HG02970 (cell line): ENCODE results near the gene FOXD4.
"Not testable (repeated sequence)": the region's sequence is repeated elsewhere in the genome, so short reads cannot be mapped to it uniquely, and the experiment has no call there.

ENCODE experiments used
- ATAC-seq: cut with Tn5 transposase; IDR thresholded peaks from one replicate; pipeline ENCODE4 v1.9.1; 2021; ENCODE audit warnings: mild to moderate bottlenecking, moderate library complexity, moderate number of reproducible peaks; ENCODE audit not compliant: unreplicated experiment, low FRiP score

FOXD4 gene

DNA sequence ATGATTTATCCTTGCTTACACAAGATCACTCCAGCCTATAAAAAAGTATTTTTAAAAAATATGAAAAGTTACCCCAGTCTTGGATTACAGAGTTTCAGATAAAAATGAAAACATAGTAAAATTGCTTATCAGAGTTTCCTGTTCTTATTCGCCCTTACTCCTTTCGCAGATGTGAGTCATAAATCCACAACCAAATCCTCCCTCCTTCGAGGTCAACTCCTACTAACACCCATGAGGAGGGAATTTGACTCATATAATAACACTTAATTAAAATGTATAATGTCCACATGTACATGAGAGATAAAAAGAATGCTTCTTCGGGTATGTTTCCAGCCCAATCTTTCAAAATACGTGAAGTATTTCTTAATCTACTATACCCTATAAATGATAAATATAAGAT is 23.9 kb downstream of the FOXD4 start:
- not testable (repeated sequence) for ATAC-seq

DNA sequence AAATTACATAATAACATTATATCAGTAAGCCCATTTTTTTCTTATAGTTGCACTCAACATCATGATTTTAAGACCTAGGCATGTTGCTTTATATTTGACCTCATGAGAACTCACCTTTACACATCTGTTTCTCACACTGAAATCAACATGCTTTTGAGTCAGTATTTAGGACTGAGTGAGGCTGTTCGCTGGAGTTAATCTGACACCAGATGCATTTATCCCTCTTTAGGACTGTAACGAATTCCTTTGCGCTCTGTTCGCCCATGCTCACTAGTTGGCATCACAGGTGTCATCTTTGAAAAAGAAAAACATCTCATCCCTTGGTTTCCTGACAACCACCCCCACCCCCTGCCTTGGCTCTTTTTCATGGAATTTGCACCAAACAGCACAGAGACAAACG is 24.3 kb downstream of the FOXD4 start:
- ATAC-seq, result not testable (repeated sequence)

DNA sequence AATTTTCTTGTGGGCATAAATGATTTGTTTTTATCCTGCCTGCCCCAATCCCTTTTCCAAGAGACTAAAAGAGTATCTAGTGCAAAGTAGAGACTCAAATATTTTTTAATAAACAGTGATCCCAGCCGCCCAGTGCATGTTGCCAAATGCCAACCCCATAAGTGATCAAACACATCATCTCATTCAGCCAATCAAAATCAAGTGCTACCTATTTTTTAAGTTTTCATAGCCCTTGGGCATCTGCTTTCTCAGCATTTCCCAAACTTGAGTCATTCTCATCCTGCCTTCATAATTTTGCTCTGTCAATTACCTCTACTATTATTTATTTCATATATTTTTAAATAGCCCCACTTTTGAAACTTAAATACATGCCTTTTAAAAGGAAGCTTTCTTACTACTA is 27.4 kb downstream of the FOXD4 start:
- not testable (repeated sequence) for ATAC-seq

DNA sequence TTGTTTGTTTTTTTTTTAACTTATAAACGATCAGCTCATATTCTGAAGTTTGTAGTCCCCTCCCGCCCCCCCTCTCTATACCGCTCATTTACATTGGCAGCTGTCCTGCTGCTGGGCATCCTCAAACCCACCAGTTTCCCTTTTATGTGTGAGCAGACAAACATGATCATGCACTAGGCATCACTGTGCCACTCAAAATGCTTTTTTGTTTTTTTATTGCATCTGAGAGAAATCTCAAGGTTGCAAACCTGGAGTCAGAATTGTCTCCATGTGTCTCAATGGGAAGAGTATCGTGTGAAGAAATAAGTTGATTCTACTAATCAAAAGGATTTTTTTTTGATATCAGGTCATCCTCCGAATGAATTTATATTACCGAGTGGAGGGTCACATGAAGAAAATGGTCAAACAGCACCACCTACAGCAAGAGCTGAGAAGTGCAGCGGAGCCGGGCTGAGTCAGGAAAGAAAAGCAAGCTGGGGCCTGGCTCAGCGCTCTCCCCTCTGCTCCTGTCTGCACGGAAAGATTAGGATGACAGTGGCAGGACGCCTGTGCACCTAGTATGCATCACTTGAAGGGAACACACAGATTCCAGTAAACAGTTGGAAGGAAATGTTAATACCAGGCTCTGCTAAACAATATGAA is 29.7 kb downstream of the FOXD4 start:
- ATAC-seq, result not testable (repeated sequence)

DNA sequence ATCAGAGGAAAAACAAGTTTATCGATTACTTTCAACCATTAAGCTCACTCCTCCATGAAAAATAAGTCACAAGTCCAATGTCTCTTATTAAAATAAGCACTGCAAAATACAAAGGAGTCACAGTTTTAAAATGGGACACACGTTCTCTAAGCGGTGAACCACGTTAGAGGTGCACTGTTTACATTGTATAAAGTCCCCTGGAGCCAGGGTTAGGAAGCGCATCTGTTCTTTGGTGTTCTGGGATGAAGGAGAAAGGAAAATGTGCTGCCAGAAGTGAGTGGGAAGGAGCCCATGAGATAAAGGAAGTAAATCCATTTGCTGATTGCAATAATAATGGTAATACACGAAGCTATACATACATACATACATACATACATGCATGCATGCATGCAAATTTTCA is 30.4 kb downstream of the FOXD4 start:
- not testable (repeated sequence) for ATAC-seq

DNA sequence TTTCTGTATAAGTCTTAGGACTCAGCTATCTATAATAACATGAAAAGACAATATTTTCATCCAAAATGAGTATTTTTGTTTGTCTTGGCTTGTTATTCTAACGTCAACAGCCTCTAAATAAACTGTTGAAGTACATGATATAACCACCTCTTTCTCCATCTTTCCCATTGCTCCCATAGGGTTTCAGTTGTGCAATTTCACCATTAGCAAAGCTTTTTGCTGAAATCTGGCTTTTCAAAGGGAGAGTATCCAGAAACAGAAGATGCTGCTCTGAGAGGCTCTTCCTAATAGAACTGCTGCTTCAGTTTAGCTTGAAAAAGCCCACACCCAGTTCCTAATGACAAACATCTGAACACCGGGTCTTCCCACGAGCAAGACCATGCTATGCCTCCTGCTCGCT is 31.1 kb downstream of the FOXD4 start:
- not testable (repeated sequence) for ATAC-seq

DNA sequence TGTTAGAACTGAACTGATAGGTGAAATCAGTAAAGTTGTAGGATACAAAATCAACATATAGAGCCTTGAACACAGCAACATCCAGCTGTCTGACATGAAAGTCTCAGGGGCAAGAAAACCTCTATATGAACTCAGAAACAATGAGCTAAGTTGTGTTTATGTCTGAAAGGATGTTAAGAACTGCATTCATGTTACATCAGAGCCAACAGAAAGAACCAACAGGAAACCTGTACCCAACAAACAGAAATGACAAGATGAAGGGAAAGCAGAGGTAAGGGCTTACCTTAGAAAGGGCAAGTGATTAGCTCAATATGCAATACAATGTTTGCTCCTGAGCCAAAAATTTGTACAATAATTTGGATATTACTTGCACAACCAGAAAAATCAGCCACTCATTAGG is 31.5 kb downstream of the FOXD4 start:
- not testable (repeated sequence) for ATAC-seq

DNA sequence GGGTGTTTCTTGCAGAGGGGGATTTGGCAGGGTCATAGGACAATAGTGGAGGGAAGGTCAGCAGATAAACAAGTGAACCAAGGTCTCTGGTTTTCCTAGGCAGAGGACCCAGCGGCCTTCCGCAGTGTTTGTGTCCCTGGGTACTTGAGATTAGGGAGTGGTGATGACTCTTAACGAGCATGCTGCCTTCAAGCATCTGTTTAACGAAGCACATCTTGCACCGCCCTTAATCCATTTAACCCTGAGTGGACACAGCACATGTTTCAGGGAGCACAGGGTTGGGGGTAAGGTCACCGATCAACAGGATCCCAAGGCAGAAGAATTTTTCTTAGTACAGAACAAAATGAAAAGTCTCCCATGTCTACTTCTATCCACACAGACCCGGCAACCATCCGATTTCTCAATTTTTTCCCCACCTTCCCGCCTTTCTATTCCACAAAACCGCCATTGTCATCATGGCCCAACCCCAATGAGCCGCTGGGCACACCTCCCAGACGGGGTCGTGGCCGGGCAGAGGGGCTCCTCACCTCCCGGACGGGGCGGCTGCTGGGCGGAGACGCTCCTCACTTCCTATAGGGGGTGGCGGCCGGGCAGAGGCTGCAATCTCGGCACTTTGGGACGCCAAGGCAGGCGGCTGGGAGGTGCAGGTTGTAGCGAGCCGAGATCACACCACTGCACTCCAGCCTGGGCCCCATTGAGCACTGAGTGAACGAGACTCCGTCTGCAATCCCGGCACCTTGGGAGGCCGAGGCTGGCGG is 35.1 kb downstream of the FOXD4 start:
- ATAC-seq, result not testable (repeated sequence)

DNA sequence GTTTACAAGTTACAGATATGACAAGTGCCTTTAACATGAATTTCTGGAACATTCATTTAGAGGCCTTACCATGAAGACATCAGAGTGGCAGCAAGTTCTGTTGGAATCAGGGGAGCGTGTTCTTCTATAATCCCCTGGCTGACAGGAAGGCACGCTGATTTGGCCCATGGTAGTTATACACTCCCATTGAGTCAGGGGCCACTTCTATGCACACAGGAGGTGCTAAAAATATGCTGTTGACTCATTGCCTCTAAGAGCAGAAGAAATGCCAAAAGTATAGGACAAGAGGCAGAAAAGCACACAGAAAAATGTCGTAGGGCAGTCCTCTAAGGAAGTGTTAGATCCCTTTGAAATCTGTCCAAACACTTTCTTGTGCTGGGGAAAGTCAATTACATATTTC is 39.9 kb downstream of the FOXD4 start:
- ATAC-seq, result not testable (repeated sequence)

DNA sequence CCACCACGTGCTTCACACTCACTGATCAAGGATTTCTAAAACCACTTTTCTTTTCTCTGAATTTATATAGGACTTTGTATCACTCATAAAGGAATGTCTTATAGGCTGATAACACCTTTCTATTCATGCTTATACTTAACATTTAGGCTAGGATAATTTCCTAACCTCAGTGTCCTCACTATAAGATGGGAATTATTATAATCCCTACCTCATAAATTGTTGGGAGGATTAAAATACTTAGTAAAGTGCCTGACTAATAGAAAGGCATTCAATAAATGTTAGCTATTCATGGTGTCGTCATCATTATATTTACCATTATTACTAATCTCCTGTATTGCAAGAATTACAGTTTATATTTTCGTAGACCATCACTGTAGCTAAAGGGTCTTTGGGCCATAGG is 41.8 kb downstream of the FOXD4 start:
- not testable (repeated sequence) for ATAC-seq

DNA sequence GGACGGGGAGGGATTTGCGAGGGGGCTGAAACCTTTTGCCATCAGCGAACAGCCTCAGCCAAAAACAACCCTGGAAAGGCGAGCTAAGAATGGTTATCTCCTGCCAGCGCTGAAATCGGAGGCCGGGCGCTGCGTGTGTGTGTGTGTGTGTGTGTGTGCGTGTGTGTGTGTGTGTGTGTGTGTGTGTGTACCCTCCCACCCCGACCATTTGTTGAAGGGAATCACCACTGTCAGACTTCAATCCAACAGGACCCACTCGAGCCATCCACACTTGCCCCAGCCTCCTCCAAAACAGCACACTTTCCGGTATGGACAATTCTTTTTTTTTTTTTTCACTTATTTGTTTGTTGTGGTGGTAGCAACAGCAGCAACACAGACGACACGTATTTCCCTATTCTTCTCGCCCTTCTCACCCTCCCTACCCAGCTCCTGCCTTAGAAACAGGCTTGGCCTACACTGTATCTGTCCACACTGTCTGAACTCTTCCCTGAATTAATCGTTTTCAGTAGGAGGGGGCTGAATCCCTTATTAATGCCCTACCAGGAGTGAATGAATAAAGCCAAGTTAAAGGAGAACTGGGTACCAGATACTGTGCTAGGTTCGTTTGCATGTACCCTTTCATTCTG is 44.2 kb downstream of the FOXD4 start:
- ATAC-seq, result not testable (repeated sequence)

DNA sequence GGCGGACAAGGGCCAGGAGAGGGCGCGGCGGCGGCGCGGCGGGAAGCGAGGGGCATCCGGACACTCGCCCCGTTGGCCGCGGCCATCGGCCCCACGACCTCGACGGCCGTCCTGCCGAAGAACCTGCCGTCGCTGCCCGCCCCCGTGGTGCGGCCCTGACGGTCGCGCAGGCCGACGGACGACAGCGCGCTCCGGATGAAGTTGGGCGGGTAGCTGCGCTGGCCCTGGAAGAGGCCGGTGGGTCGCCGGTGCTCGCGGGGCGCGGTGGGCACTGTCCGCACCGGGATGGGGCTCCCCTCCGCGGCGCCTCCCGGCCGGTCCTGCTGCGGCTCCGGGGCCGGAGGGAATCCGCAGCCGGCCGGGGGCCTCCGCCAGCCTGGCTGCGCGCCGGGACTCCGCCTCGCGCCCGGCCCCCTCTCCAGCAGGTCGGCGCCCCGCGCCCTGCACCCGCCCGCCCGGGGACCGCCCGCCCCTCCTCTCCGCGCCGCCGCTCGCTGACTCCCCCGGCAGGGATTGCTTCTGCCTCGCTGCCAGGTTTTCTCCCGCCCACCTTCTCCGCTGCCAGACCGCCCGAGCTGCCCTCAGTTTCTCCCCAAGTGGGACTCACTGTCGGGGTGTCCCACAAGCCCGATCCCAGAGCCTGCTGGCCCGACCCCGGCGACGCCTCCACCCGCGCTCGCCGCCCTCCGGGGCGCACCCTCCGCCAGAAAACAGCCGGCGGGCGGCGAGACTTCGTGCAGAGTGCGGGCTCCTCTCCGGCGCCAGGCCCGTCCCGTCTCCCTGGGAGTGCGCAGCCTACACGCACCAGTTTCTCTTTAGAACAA is 44.9 kb downstream of the FOXD4 start:
- not testable (repeated sequence) for ATAC-seq
